Neural crest cell (in vitro differentiated cells): ENCODE results near the gene ZNF792. TPM values are rescaled to one million over a fixed set of nuclear protein-coding genes. Genes with fewer than 3 reads are reported as not detected.

Experiments used
- DNase-seq: peaks from one replicate; pipeline ENCODE4 v3.0.0; 2021; ENCODE audit warnings: low read depth, mixed read lengths, low spot score
- H3K27ac Mint-ChIP-seq: one replicate; pipeline ENCODE4 v1.8.0; 2021; ENCODE audit warnings: mild to moderate bottlenecking, mixed read lengths; ENCODE audit not compliant: unreplicated experiment
- H3K27me3 Mint-ChIP-seq: 2 replicates; pipeline ENCODE4 v1.8.0; 2021; ENCODE audit warnings: low read depth, mild to moderate bottlenecking, mixed read lengths
- H3K36me3 Mint-ChIP-seq: 2 replicates; pipeline ENCODE4 v1.8.0; 2021; ENCODE audit warnings: low read depth, mild to moderate bottlenecking, mixed read lengths
- H3K4me1 Mint-ChIP-seq: 2 replicates; pipeline ENCODE4 v1.8.0; 2021; ENCODE audit warnings: mixed read lengths
- H3K4me3 Mint-ChIP-seq: one replicate; pipeline ENCODE4 v1.8.0; 2021; ENCODE audit warnings: mild to moderate bottlenecking, mixed read lengths
- H3K9me3 Mint-ChIP-seq: 2 replicates; pipeline ENCODE4 v1.8.0; 2021; ENCODE audit warnings: mixed read lengths
- CTCF ChIP-seq: fragments of 200-600 bp; sonication (generic); conservative IDR thresholded peaks from 2 replicates; pipeline ENCODE4 v1.5.0; 2021; ENCODE audit warnings: antibody characterized with exemption, mild to moderate bottlenecking
- total RNA-seq: library from RNA; stranded (reverse); gene quantifications from 2 replicates; pipeline ENCODE4 v1.2.1, GENCODE V29; 2021

ZNF792 gene
- total RNA-seq, 1 donor from 2014 or later = 7.5 TPM

- no peak overlapping the region for H3K27ac Mint-ChIP-seq
- DNase-seq = no peak
- no peak overlapping the region for H3K4me3 Mint-ChIP-seq
- peaks cover 1% of the 10 kb centered on the region for H3K9me3 Mint-ChIP-seq
- H3K4me1 Mint-ChIP-seq = peaks cover 10% of the 10 kb centered on the region
- H3K27me3 Mint-ChIP-seq = peaks cover 2% of the 10 kb centered on the region
- no peaks in the 10 kb centered on the region for H3K36me3 Mint-ChIP-seq
- no peak for TF ChIP-seq CTCF
These were observed 25.3 kb upstream of the ZNF792 start for GRCh38 chr19:34989298-34989697.

GRCh38 chr19:34988119-34988518 lies 24.1 kb upstream of the ZNF792 start:
- Mint-ChIP-seq H3K27me3 (peaks cover 2% of the 10 kb centered on the region), H3K4me3 (no peak overlapping the region), H3K4me1 (peaks cover 10% of the 10 kb centered on the region), H3K27ac (no peak overlapping the region), H3K36me3 (no peaks in the 10 kb centered on the region), H3K9me3 (peaks cover 3% of the 10 kb centered on the region)
- DNase-seq = no peak
- no peak for TF ChIP-seq CTCF

GRCh38 chr19:34985249-34986022 lies 21.4 kb upstream of the ZNF792 start:
- H3K27me3 Mint-ChIP-seq = no peaks in the 10 kb centered on the region
- TF ChIP-seq CTCF = no peak
- H3K27ac Mint-ChIP-seq = peak overlapping the region; percentile 78
- H3K36me3 Mint-ChIP-seq = no peaks in the 10 kb centered on the region
- H3K4me3 Mint-ChIP-seq = no peak overlapping the region
- H3K9me3 Mint-ChIP-seq = peaks cover 3% of the 10 kb centered on the region
- no peak for DNase-seq
- peaks cover 10% of the 10 kb centered on the region for H3K4me1 Mint-ChIP-seq

GRCh38 chr19:34984287-34984686 lies 20.3 kb upstream of the ZNF792 start:
- no peak for TF ChIP-seq CTCF
- peaks cover 3% of the 10 kb centered on the region for H3K9me3 Mint-ChIP-seq
- H3K27me3 Mint-ChIP-seq = no peaks in the 10 kb centered on the region
- no peaks in the 10 kb centered on the region for H3K36me3 Mint-ChIP-seq
- no peak overlapping the region for H3K4me3 Mint-ChIP-seq
- H3K4me1 Mint-ChIP-seq = peaks cover 10% of the 10 kb centered on the region
- DNase-seq = no peak
- H3K27ac Mint-ChIP-seq = no peak overlapping the region

GRCh38 chr19:34983786-34984185 lies 19.8 kb upstream of the ZNF792 start:
- no peaks in the 10 kb centered on the region for H3K27me3 Mint-ChIP-seq
- H3K4me3 Mint-ChIP-seq = no peak overlapping the region
- H3K9me3 Mint-ChIP-seq = peaks cover 3% of the 10 kb centered on the region
- peaks cover 10% of the 10 kb centered on the region for H3K4me1 Mint-ChIP-seq
- no peak for DNase-seq
- TF ChIP-seq CTCF = no peak
- no peak overlapping the region for H3K27ac Mint-ChIP-seq
- H3K36me3 Mint-ChIP-seq = no peaks in the 10 kb centered on the region
